SHP77 (cell line): Measurements from ENCODE around the gene SLC27A1.
"Not testable (repeated sequence)": the region's sequence is repeated elsewhere in the genome, so short reads cannot be mapped to it uniquely, and the experiment has no call there.

ENCODE experiments used
- DNase-seq, 2 experiments: peaks; one replicate each; lab custom pipeline; 2025; lab: John Stamatoyannopoulos, UW

The SLC27A1 gene

GRCh38 chr19:17486545-17487240 lies 16.4 kb downstream of the SLC27A1 start:
- no peak for DNase-seq

DNA sequence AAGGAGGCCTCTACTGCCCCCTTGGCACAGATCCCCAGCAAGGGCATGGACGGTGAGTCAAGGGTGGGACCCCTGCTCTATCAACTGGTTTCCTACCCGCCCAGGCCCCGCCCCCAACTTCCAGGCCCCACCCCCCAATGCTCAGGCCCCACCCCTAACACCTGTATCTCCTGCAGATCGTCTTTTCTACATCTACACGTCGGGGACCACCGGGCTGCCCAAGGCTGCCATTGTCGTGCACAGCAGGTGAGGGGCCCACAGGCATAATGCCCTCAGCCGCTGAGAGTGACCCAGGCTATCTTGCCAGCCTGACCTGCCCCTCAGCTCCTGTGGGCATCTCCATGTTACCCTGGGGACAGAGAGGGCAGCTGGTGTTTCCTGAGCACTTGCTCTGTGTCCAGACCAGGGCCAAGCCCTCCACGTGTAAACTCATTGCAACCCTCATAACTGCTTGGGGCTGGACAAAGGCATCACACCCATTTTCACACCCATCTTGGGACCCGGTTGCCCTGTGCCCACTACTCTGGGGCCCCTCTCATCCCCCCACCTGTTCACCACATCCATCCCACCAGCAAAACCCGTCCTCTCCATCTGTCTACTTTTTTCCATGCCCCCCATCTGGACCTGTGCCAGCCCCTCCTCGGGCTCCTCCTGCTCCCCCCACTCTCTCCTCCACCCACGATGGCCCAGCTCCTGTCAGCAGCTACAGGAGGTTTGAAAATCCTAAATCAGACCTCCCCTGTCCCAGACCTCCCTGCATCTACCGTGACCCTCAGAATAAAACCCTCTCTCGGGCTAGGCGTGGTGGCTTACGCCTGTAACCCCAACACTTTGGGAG lies 17.2 kb downstream of the SLC27A1 start:
- DNase-seq: no peak

- peak; percentile 20 to 56 for DNase-seq
Observed at GRCh38 chr19:17488593-17489391, 18.5 kb downstream of the SLC27A1 start.

DNA sequence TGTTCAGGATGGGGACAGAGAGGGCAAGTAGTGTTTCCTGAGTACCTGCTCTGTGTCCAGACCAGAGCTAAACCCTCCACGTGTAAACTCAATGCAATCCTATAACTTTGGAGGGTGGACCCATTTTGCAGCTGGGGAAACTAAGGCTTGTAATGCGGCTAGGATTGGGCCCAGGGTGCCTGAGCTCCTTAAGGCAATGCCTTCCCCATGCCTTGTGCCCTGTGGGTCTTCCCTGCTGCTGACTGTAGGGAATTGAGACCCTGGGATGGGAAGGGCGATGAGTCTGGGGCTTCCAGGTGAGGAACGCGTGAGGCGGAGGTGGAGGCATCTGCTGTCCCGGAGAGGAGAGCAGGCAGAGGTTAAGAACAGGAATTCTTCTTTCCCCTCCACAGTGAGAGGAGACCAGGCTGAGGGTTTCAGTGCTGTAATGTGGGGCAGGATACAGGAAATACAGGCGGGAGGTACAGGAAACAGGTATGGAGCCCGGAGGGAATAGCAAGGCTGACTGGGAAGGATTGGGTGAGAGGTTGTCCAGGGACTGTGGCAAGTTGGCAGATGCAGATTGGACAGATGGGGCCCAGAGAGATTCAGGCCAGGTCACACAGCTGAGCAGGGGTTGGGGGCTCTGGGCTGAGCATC lies 19.2 kb downstream of the SLC27A1 start:
- no peak for DNase-seq

DNA sequence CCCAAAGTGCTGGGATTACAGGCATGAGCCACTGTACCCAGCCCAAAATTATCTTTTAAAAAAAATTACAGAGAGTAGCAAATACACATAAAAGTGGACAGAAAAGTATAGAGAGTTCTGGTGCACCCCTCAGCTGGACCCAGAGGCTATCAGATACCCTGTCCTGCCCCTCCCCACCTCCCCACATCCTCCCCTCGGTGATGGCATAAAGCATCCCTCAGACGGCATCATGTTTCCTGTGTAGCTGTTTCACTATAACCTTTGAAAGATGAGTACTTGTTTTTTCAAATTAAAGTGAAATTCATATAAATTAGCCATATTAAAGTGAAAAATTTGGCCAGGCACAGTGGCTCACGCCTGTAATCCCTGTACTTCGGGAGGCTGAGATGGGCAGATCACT lies 20.1 kb downstream of the SLC27A1 start:
- no peak for DNase-seq

DNA sequence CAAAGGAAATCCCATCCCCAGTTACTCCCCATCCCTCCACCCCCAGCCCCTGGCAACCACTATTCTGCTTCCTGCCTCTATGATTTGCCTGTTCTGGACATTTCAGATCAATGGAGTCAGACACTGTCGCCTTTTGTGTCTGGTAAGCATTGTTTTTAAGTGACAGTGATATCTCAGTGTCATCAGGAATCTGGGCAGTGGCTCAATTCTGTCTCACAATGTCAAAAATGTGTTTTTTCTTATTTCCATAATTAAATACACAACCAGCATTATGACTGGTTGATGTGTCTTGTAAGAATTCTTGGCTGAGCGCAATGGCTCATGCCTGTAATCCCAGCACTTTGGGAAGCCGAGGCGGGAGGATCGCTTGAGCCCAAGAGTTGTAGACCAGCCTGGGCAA lies 21.0 kb downstream of the SLC27A1 start:
- no peak for DNase-seq

GRCh38 chr19:17495639-17496296 lies 25.4 kb downstream of the SLC27A1 start:
- no peak for DNase-seq

- DNase-seq: peak; percentile 74 to 82
Observed at GRCh38 chr19:17496337-17496997, 26.1 kb downstream of the SLC27A1 start.

- no peak for DNase-seq
Observed at GRCh38 chr19:17497149-17497798, 26.9 kb downstream of the SLC27A1 start.

DNA sequence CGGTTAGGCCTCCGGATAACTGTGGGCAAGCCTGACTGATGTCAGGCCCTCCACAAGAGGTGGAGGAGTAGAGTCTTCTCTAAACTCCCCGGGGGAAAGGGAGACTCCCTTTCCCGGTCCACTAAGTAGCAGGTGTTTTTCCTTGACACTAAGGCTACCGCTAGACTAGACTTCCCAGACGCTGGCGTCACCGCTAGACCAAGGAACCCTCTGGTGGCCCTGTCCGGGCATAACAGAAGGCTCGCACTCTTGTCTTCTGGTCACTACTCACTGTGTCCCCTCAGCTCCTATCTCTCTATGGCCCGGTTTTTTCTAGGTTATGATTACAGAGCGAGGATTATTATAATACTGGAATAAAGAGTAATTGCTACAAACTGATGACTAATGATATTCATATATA lies 28.7 kb downstream of the SLC27A1 start:
- peak; percentile 14 to 29 for DNase-seq

- peak; percentile 59 to 84 for DNase-seq
Observed at GRCh38 chr19:17499648-17500446, 29.5 kb downstream of the SLC27A1 start.

- DNase-seq: no peak
Observed at GRCh38 chr19:17500447-17501198, 30.3 kb downstream of the SLC27A1 start.

- no peak for DNase-seq
Observed at GRCh38 chr19:17503240-17503639, 32.9 kb downstream of the SLC27A1 start.

- no peak for DNase-seq
Observed at GRCh38 chr19:17504030-17504429, 33.7 kb downstream of the SLC27A1 start.

GRCh38 chr19:17504456-17504855 lies 34.1 kb downstream of the SLC27A1 start:
- DNase-seq: no peak

DNA sequence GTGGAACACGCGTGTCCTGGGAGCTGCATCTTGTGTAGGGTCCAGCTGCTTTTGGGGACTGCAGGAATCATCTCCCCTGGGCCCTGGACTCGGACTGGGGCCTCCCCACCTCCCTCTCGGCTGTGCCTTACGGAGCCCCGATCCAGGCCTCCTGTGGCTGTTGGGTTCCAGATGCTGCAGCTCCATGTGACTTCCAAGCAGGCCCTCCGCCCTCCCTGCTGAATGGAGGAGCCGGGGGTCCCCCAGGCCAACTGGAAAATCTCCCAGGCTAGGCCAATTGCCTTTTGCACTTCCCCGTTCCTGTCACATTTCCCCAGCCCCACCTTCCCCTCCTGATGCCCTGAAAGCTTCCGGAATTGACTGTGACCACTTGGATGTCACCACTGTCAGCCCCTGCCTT lies 34.9 kb downstream of the SLC27A1 start:
- DNase-seq: no peak

DNA sequence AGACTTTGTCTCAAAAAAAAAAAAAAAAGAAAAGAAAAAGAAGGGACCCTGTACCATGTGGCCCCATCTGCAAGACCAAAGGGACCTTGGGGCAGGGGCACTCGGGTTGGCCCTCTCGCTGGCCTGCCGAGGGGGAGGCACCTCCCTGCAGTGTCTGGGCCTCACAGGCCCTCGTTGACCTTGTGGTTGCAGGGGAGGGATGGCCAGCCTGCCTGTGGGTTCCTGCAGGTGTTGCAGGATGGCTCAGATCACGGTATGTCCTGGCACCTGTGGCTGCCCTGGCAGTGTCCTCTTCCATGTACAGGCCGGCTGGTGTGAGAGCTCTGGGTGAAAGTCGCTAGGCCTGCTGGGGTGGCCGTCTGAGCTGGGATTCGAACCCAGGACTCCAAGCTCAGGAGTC lies 36.4 kb downstream of the SLC27A1 start:
- no peak for DNase-seq

DNA sequence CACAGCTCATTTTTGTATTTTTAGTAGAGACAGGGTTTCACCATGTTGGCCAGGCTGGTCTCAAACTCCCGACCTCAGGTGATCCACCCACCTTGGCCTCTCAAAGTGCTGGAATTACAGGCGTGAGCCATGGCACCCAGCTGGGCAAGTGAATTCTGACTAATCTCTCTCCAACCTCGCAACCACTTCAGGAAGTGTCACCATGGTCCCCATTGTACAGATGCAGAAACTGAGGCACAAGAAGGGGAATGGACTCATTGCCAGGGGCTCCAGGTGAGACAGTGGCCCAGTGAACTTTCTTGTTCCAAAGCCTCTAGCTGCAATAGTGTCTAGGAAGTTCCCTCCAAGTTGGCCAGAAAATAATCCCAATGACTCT lies 38.2 kb downstream of the SLC27A1 start:
- not testable (repeated sequence) for DNase-seq
